ENCODE data around the gene RALGAPB.

Gene RALGAPB

GRCh38 chr20:38447251-38447661, 25.4 kb upstream of the RALGAPB start:
- Histone ChIP-seq H3K27ac (ENCODE audit: low read depth, low read length) (peak overlapping the region; percentile 45; the same call in 1 of the 2 replicates), H2AFZ (ENCODE audit: low read depth, low read length, severe bottlenecking) (peak overlapping the region; percentile 69), H3K9ac (ENCODE audit: low read length) (peak overlapping the region; percentile 88), H4K20me1 (ENCODE audit: low read depth, low read length) (no peaks in the 10 kb centered on the region), H3K9me3 (ENCODE audit: insufficient read depth, low read length) (no peaks in the 10 kb centered on the region), H3K36me3 (ENCODE audit: low read length) (no peaks in the 10 kb centered on the region), H3K9me2 (replicated peaks; ENCODE audit: insufficient read depth, low read length) (no peaks in the 10 kb centered on the region), H3F3A (ENCODE audit: insufficient read depth) (no peaks in the 10 kb centered on the region), H3K4me3 (ENCODE audit: insufficient read depth, low read length, poor library complexity, severe bottlenecking) (peak overlapping the region; percentile 72), H3K4me2 (ENCODE audit: low read depth, low read length, poor library complexity, severe bottlenecking) (peak overlapping the region; percentile 67), H3K27me3 (ENCODE audit: low read length) (no peaks in the 10 kb centered on the region), H3K79me2 (ENCODE audit: insufficient read depth, low read length) (peaks cover 7% of the 10 kb centered on the region; the same call in 1 of the 2 replicates)
- TF ChIP-seq CTCF (IDR thresholded peaks at IDR 0.05; ENCODE audit: insufficient read depth, low read length, poor library complexity, severe bottlenecking) (no peak), EZH2phosphoT487 (conservative IDR thresholded peaks at IDR 0.05; ENCODE audit: low read length) (no peak)

DNA sequence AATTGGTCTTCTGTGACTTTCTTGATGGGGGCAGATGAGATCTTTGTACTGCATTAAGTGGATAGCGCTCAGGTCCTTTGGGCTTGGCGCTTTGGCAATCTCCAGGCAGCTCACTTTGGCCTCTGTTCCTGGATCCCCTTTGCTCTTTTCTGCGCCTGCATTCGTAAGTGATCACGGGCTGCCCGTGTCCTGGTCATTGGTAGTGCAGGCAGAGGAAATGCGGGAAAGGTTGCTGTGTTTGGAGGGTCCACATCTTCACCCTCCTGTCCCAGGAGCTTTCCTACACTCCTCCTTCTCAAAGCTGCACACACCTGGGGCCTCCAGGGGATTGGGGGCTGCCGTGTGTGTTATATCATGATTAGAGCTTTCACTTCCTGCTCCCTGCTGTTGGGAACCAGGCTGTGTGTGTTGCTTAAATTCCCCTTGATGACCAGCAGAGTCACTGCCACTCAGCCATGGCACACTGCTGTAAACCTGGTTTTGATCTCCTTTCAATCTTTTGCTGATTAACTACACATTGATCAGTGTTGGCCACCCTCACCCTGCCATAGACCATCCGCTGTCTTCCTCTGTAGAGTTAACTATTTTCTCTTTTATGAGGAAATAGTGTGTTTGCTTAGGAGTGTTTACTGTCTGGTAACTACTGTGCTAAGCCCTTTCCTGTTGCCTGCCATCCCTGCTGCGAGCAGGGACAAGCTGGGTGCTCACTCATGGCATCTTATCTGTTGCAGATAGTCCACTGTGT, 24.5 kb upstream of the RALGAPB start:
- Histone ChIP-seq H3F3A (ENCODE audit: insufficient read depth) (no peaks in the 10 kb centered on the region), H4K20me1 (ENCODE audit: low read depth, low read length) (no peaks in the 10 kb centered on the region), H2AFZ (ENCODE audit: low read depth, low read length, severe bottlenecking) (no peak overlapping the region), H3K27me3 (ENCODE audit: low read length) (no peaks in the 10 kb centered on the region), H3K27ac (ENCODE audit: low read depth, low read length) (peak overlapping the region; percentile 9; the same call in 1 of the 2 replicates), H3K36me3 (ENCODE audit: low read length) (no peaks in the 10 kb centered on the region), H3K9ac (ENCODE audit: low read length) (peak overlapping the region; percentile 88), H3K4me2 (ENCODE audit: low read depth, low read length, poor library complexity, severe bottlenecking) (peak overlapping the region; percentile 67), H3K79me2 (ENCODE audit: insufficient read depth, low read length) (peaks cover 7% of the 10 kb centered on the region; the same call in 1 of the 2 replicates), H3K4me3 (ENCODE audit: insufficient read depth, low read length, poor library complexity, severe bottlenecking) (peak overlapping the region; percentile 72), H3K9me3 (ENCODE audit: insufficient read depth, low read length) (no peaks in the 10 kb centered on the region), H3K9me2 (replicated peaks; ENCODE audit: insufficient read depth, low read length) (no peaks in the 10 kb centered on the region)
- TF ChIP-seq CTCF (IDR thresholded peaks at IDR 0.05; ENCODE audit: insufficient read depth, low read length, poor library complexity, severe bottlenecking), result no peak
- TF ChIP-seq EZH2phosphoT487 (conservative IDR thresholded peaks at IDR 0.05; ENCODE audit: low read length), result no peak

GRCh38 chr20:38449046-38449445, 23.6 kb upstream of the RALGAPB start:
- H3K27ac ChIP-seq (ENCODE audit: low read depth, low read length), result no peak overlapping the region

More at GRCh38 chr20:38449046-38449445, 23.6 kb upstream of the RALGAPB start:
- H4K20me1 ChIP-seq (ENCODE audit: low read depth, low read length), result no peaks in the 10 kb centered on the region
- no peaks in the 10 kb centered on the region for H3K36me3 ChIP-seq (ENCODE audit: low read length)
- H3K4me2 ChIP-seq (ENCODE audit: low read depth, low read length, poor library complexity, severe bottlenecking), result no peak overlapping the region
- peaks cover 7% of the 10 kb centered on the region; the same call in 1 of the 2 replicates for H3K79me2 ChIP-seq (ENCODE audit: insufficient read depth, low read length)
- no peaks in the 10 kb centered on the region for H3F3A ChIP-seq (ENCODE audit: insufficient read depth)
- H3K9me3 ChIP-seq (ENCODE audit: insufficient read depth, low read length), result no peaks in the 10 kb centered on the region
- H3K9ac ChIP-seq (ENCODE audit: low read length), result no peak overlapping the region
- no peak overlapping the region for H3K4me3 ChIP-seq (ENCODE audit: insufficient read depth, low read length, poor library complexity, severe bottlenecking)
- no peaks in the 10 kb centered on the region for H3K27me3 ChIP-seq (ENCODE audit: low read length)
- TF ChIP-seq CTCF (IDR thresholded peaks at IDR 0.05; ENCODE audit: insufficient read depth, low read length, poor library complexity, severe bottlenecking), result no peak
- no peak for TF ChIP-seq EZH2phosphoT487 (conservative IDR thresholded peaks at IDR 0.05; ENCODE audit: low read length)
- H3K9me2 ChIP-seq (replicated peaks; ENCODE audit: insufficient read depth, low read length), result no peaks in the 10 kb centered on the region
- H2AFZ ChIP-seq (ENCODE audit: low read depth, low read length, severe bottlenecking), result no peak overlapping the region
